Testis (tissue), 3 donors: ENCODE results near the gene FBN2. TPM values are rescaled to one million over a fixed set of nuclear protein-coding genes. Genes with fewer than 3 reads are reported as not detected.

Source experiments
- DNase-seq: peaks from one replicate; pipeline ENCODE4 v3.0.0-alpha.2; 2019
- H3K27ac ChIP-seq, 2 donors: fragments of 200-600 bp; sonication (generic); one replicate each; pipeline ENCODE4 v1.5.1; 2019
- H3K27me3 ChIP-seq: fragments of 200-600 bp; sonication (generic); one replicate; pipeline ENCODE4 v1.5.1; 2019
- H3K36me3 ChIP-seq: fragments of 200-600 bp; sonication (generic); one replicate; pipeline ENCODE4 v1.5.1; 2017; ENCODE audit warnings: low read depth; ENCODE audit errors: missing control alignments
- H3K4me1 ChIP-seq: fragments of 200-600 bp; sonication (generic); one replicate; pipeline ENCODE4 v1.5.1; 2019
- H3K4me3 ChIP-seq, 2 donors: fragments of 200-600 bp; sonication (generic); one replicate each; pipeline ENCODE4 v1.5.1; 2017 to 2019
- H3K9me3 ChIP-seq: fragments of 200-600 bp; sonication (generic); one replicate; pipeline ENCODE4 v1.5.1; 2017
- CTCF ChIP-seq, 3 experiments: fragments of 450-650 bp in 2 of 3; fragments of 200-600 bp in 1 of 3; sonication (generic) in 1 of 3; IDR thresholded peaks; one replicate each; pipeline ENCODE4 v1.5.1; 2016 to 2019; ENCODE audit warnings: antibody characterized with exemption in 3 of 3, mild to moderate bottlenecking in 2 of 3, moderate library complexity in 1 of 3
- POLR2A ChIP-seq: fragments of 450-650 bp; IDR thresholded peaks from one replicate; pipeline ENCODE4 v1.6.1; 2017; ENCODE audit warnings: antibody characterized with exemption, mild to moderate bottlenecking, moderate library complexity
- WGBS, 2 donors: methylation state at CpG; one replicate each; pipeline ENCODE4 v1.1.5; 2018; 5-methylcytosine and 5-hydroxymethylcytosine counted together
- intact Hi-C: fragments of 100-400 bp; cut with DNase I; formaldehyde crosslinking; loops from one replicate; pipeline ENCODE4 v1.15.1; 2023; ENCODE audit warnings: low total_unique reads
- polyA plus RNA-seq: library from polyadenylated mRNA; stranded (reverse); fragments of 350-450 nt; fragmentation: Illumina TruSeq; extraction: RNeasy Lipid Tissue Mini Kit (QIAGEN cat#74804); gene quantifications from one replicate; pipeline ENCODE4 v1.2.3, GENCODE V29; 2014; ENCODE audit warnings: low read depth, low replicate concordance; ENCODE audit not compliant: insufficient read depth
- total RNA-seq, 2 donors: library from RNA; depleted of rRNA; stranded (reverse); fragments of >200 nt; gene quantifications; one replicate each; pipeline ENCODE4 v1.2.3, GENCODE V29; 2016

Gene FBN2
- total and polyA plus RNA-seq, 3 donors from 2014 or later = 13.8 to 22.4 (median 17.5) TPM

DNA sequence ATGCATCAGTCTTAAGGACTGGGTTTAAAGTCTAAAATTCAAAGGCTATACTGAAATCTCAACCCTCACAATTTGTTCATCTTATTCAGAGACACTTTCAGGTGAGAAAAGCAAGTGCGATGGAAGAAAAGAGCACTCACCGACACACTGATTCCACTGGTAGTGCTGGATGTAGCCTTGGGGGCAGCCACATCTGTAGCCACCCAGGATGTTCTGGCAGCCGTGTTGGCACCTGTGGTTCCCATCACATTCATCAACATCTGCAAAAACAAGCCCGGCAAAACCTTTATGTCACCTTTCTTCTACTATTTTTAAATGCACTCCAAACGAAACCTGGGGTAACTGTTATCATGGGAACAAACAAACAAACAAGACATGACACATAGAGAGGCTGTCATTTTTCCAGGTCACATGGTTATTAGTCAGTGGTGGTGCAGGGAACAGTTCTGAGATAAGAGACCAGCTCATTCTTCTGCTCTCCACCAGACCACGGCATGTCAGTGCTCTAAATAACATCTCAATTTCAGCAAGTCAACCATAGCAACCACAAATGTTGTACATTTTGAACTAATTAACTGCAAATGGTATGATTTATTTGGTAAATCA, 266.1 kb downstream of the FBN2 start:
- Histone ChIP-seq H3K4me3 (no peak overlapping the region), H3K27ac (no peak overlapping the region), H3K27me3 (no peaks in the 10 kb centered on the region), H3K36me3 (no peaks in the 10 kb centered on the region), H3K9me3 (no peaks in the 10 kb centered on the region), H3K4me1 (no peaks in the 10 kb centered on the region)
- intact Hi-C loops = no loop called here
- TF ChIP-seq CTCF (IDR thresholded peaks at IDR 0.05) = no peak
- TF ChIP-seq POLR2A = no peak
- DNase-seq = no peak
- WGBS, 2 donors = 71 to 72% methylated on average over 6 of the region's 6 CpGs

DNA sequence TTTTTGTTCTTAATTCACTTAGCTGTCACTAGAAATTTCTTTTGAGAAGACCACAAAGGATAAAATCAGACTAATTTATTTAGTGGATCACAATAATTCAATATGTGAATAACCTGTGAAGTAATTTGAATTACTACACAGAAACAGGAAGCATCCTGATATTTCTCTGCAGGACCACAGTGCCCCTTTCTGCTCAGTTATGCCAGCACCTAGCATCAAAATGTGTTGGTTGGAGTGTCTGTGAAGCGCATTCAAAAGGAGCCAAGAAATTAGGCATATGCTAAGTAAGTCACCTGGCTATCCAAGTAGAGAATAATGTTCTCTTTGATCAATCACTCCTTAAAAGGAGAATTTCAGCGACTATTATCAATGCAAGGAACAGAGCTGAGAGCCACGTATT, 267.0 kb downstream of the FBN2 start:
- intact Hi-C loops = no loop called here
- no peak overlapping the region for H3K4me3 ChIP-seq
- TF ChIP-seq POLR2A = no peak
- no peak for TF ChIP-seq CTCF (IDR thresholded peaks at IDR 0.05)
- H3K27me3 ChIP-seq = no peaks in the 10 kb centered on the region
- no peaks in the 10 kb centered on the region for H3K4me1 ChIP-seq
- WGBS, 2 donors = 93 to 96% methylated on average over 3 of the region's 3 CpGs
- H3K36me3 ChIP-seq = no peaks in the 10 kb centered on the region
- DNase-seq = no peak
- no peaks in the 10 kb centered on the region for H3K9me3 ChIP-seq
- no peak overlapping the region for H3K27ac ChIP-seq

GRCh38 chr5:128264564-128265360, 273.3 kb downstream of the FBN2 start:
- intact Hi-C loops = no loop called here
- H3K27ac ChIP-seq = no peak overlapping the region

DNA sequence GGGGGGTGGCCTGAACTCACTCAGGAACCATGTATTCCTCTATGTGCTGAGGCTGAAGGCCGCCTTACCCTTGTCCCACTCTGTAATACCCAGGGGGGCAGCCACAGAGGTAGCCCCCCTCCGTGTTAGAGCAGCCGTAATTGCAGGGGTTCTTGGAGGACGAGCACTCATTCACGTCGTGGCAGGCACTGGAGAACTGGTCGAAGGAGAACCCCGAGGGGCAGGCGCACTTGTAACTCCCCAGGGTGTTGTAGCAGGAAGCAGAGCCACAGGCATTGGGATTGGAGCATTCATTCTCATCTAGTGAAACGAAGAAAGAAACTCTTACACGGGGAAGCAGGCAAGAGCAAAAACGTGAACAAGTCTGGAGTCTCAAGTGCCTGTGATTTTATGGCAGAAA, 274.7 kb downstream of the FBN2 start:
- Histone ChIP-seq H3K36me3 (no peaks in the 10 kb centered on the region), H3K27ac (no peak overlapping the region), H3K4me3 (no peak overlapping the region), H3K4me1 (no peaks in the 10 kb centered on the region), H3K27me3 (no peaks in the 10 kb centered on the region), H3K9me3 (no peaks in the 10 kb centered on the region)
- intact Hi-C loops = no loop called here
- TF ChIP-seq POLR2A (no peak), CTCF (IDR thresholded peaks at IDR 0.05) (no peak)
- 68 to 74% methylated on average over 10 to 12 of the region's 12 CpGs for WGBS, 2 donors
- DNase-seq = no peak

More at GRCh38 chr5:128264564-128265360, 273.3 kb downstream of the FBN2 start:
- no peak for TF ChIP-seq POLR2A
- no peak for TF ChIP-seq CTCF (IDR thresholded peaks at IDR 0.05)
- H3K36me3 ChIP-seq = no peaks in the 10 kb centered on the region
- H3K9me3 ChIP-seq = no peaks in the 10 kb centered on the region
- no peaks in the 10 kb centered on the region for H3K4me1 ChIP-seq
- no peak for DNase-seq
- WGBS, 2 donors = 67 to 78% methylated on average over 3 of the region's 3 CpGs
- H3K4me3 ChIP-seq = no peak overlapping the region
- no peaks in the 10 kb centered on the region for H3K27me3 ChIP-seq
